SK-N-SH (cell line): ENCODE data around the gene NUCB1. TPM values are rescaled to one million over a fixed set of nuclear protein-coding genes. Genes with fewer than 3 reads are reported as not detected.

Source experiments
- CTCF ChIA-PET: fragments of 300-600, 350-600 bp; formaldehyde crosslinking; extraction: SDS; loops from one replicate; lab custom pipeline; 2021; lab: Yijun Ruan, JAX
- POLR2A ChIA-PET: fragments of 350-600 bp; sonication (Branson Sonifier 250); formaldehyde crosslinking; extraction: SDS; loops from one replicate; lab custom pipeline; 2020; ENCODE audit warnings: antibody characterized with exemption, inconsistent platforms; lab: Yijun Ruan, JAX
- DNase-seq: peaks from one replicate; pipeline ENCODE4 v3.0.0; 2012
- H2AFZ ChIP-seq: fragments of 200-600 bp; sonication (generic); 2 replicates; pipeline ENCODE4 v1.8.1; 2016; ENCODE audit warnings: antibody characterized with exemption, mild to moderate bottlenecking, low read depth
- H3F3A ChIP-seq: fragments of 200-600 bp; sonication (generic); replicated peaks from 2 replicates; pipeline ENCODE3; 2016; ENCODE audit warnings: antibody characterized with exemption, mild to moderate bottlenecking; ENCODE audit not compliant: insufficient read depth
- H3K27ac ChIP-seq, 2 experiments: fragments of 200-500 bp in 1 of 2; fragments of 200-600 bp in 1 of 2; sonication (Bioruptor generic) in 1 of 2; sonication (generic), shearing (Covaris generic) in 1 of 2; 2 replicates each; pipeline versions ENCODE4 v1.5.1 to v1.6.1; 2014 to 2016; ENCODE audit warnings: low read depth in 2 of 2, inconsistent platforms in 1 of 2, low read length in 1 of 2, mild to moderate bottlenecking in 1 of 2, mixed read lengths in 1 of 2
- H3K27me3 ChIP-seq: fragments of 200-600 bp; sonication (generic), shearing (Covaris generic); 2 replicates; pipeline ENCODE4 v1.6.1; 2016; ENCODE audit warnings: mixed run types; ENCODE audit not compliant: insufficient read depth
- H3K36me3 ChIP-seq, 2 experiments: fragments of 200-500 bp in 1 of 2; fragments of 200-600 bp in 1 of 2; sonication (Bioruptor generic) in 1 of 2; sonication (generic) in 1 of 2; replicated peaks in 1 of 2; 2 replicates each; pipeline versions ENCODE3 to v1.5.1; 2014 to 2016; ENCODE audit warnings: low read length in 1 of 2, mild to moderate bottlenecking in 1 of 2; ENCODE audit not compliant: insufficient read depth in 2 of 2, control insufficient read depth in 1 of 2
- H3K4me1 ChIP-seq, 2 experiments: fragments of 200-500 bp in 1 of 2; fragments of 200-600 bp in 1 of 2; sonication (Bioruptor generic) in 1 of 2; sonication (generic), shearing (Covaris generic) in 1 of 2; 2 replicates each; pipeline versions ENCODE4 v1.5.1 to v1.6.1; 2014 to 2016; ENCODE audit warnings: low read depth in 1 of 2, low read length in 1 of 2, mixed run types in 1 of 2; ENCODE audit not compliant: insufficient read depth in 2 of 2, control insufficient read depth in 1 of 2
- H3K4me2 ChIP-seq: fragments of 200-600 bp; sonication (generic), shearing (Covaris generic); 2 replicates; pipeline ENCODE4 v1.6.1; 2017; ENCODE audit warnings: mixed run types
- H3K4me3 ChIP-seq, 2 experiments: fragments of 200-500 bp in 1 of 2; fragments of 200-600 bp in 1 of 2; sonication (Bioruptor generic) in 1 of 2; sonication (generic), shearing (Covaris generic) in 1 of 2; 2 replicates each; pipeline versions ENCODE4 v1.5.1 to v1.8.1; 2014 to 2016; ENCODE audit warnings: low read depth in 2 of 2, inconsistent platforms in 1 of 2, low read length in 1 of 2, mild to moderate bottlenecking in 1 of 2, mixed read lengths in 1 of 2, moderate library complexity in 1 of 2
- H3K79me2 ChIP-seq: fragments of 200-600 bp; sonication (generic); 2 replicates; pipeline ENCODE4 v1.8.1; 2017; ENCODE audit warnings: mild to moderate bottlenecking; ENCODE audit not compliant: insufficient read depth
- H3K9ac ChIP-seq: fragments of 200-600 bp; sonication (generic); 2 replicates; pipeline ENCODE4 v1.6.1; 2017; ENCODE audit warnings: mixed run types
- H3K9me2 ChIP-seq: fragments of 200-600 bp; sonication (generic); 2 replicates; pipeline ENCODE4 v1.6.1; 2017; ENCODE audit warnings: mixed run types
- H3K9me3 ChIP-seq: fragments of 200-600 bp; sonication (generic); 2 replicates; pipeline ENCODE4 v1.6.1; 2017; ENCODE audit warnings: mixed run types, mild to moderate bottlenecking, moderate library complexity
- H4K20me1 ChIP-seq: fragments of 200-600 bp; sonication (generic); 2 replicates; pipeline ENCODE4 v1.6.1; 2017; ENCODE audit warnings: mild to moderate bottlenecking, mixed run types; ENCODE audit not compliant: insufficient read depth
- EP300 ChIP-seq, 2 experiments: IDR thresholded peaks; 2 replicates each; pipeline versions ENCODE4 v1.4.0 to v1.6.1; 2012; ENCODE audit warnings: borderline replicate concordance in 1 of 2, low read depth in 1 of 2, low read length in 1 of 2
- EZH2phosphoT487 ChIP-seq: fragments of 200-600 bp; sonication (generic); IDR thresholded peaks from 2 replicates; pipeline ENCODE4 v1.6.1; 2017; ENCODE audit warnings: low read depth, mixed run types, mild to moderate bottlenecking, antibody characterized with exemption, moderate library complexity, borderline replicate concordance
- FOXM1 ChIP-seq: IDR thresholded peaks from 2 replicates; pipeline ENCODE4 v1.4.0; 2012; ENCODE audit warnings: low read depth, mild to moderate bottlenecking
- GABPA ChIP-seq: IDR thresholded peaks from 2 replicates; pipeline ENCODE4 v1.4.0; 2012; ENCODE audit warnings: low read depth, mild to moderate bottlenecking
- GATA2 ChIP-seq: sonication (generic); formaldehyde crosslinking; IDR thresholded peaks from 2 replicates; pipeline ENCODE4 v1.5.0; 2020; ENCODE audit warnings: mild to moderate bottlenecking, missing genetic modification reagents
- MXI1 ChIP-seq: IDR thresholded peaks from 2 replicates; pipeline ENCODE4 v1.6.1; 2012; ENCODE audit warnings: mild to moderate bottlenecking, low read depth, low read length, improper control_type of control experiment
- NFIC ChIP-seq: IDR thresholded peaks from 2 replicates; pipeline ENCODE4 v1.4.0; 2012; ENCODE audit warnings: borderline replicate concordance
- RAD21 ChIP-seq: IDR thresholded peaks from 2 replicates; pipeline ENCODE4 v1.6.1; 2012; ENCODE audit warnings: mild to moderate bottlenecking, low read length
- RCOR1 ChIP-seq: fragments of 150-350 bp; IDR thresholded peaks from 2 replicates; pipeline ENCODE4 v1.6.1; 2017; ENCODE audit warnings: antibody characterized with exemption, low read length
- SIN3A ChIP-seq: IDR thresholded peaks from 2 replicates; pipeline ENCODE4 v1.6.1; 2012; ENCODE audit warnings: low read depth, mild to moderate bottlenecking, low read length, moderate library complexity, borderline replicate concordance
- SMC3 ChIP-seq: IDR thresholded peaks from 2 replicates; pipeline ENCODE4 v1.6.1; 2012; ENCODE audit warnings: low read depth, low read length, improper control_type of control experiment
- TAF1 ChIP-seq: IDR thresholded peaks from 2 replicates; pipeline ENCODE4 v1.6.1; 2012; ENCODE audit warnings: low read depth, mild to moderate bottlenecking, low read length, moderate library complexity, borderline replicate concordance
- TCF12 ChIP-seq: IDR thresholded peaks from 2 replicates; pipeline ENCODE4 v1.4.0; 2012
- YY1 ChIP-seq: IDR thresholded peaks from 2 replicates; pipeline ENCODE4 v1.4.0; 2012; ENCODE audit warnings: low read depth, mild to moderate bottlenecking
- WGBS: methylation state at CpG from one replicate; pipeline ENCODE4 v1.1.6; 2017; ENCODE audit warnings: low lambda C conversion rate; 5-methylcytosine and 5-hydroxymethylcytosine counted together
- polyA plus RNA-seq, 3 experiments: library from polyadenylated mRNA; depleted of rRNA; stranded (reverse); fragments of >200 nt; gene quantifications; 2 replicates each; pipeline ENCODE4 v1.2.3, GENCODE V29; 2012
- TF ChIP-seq, protein P1 (sequence below): IDR thresholded peaks from 2 replicates; pipeline ENCODE4 v1.4.0; 2012; ENCODE audit warnings: low read depth, borderline replicate concordance
- TF ChIP-seq, protein P2 (sequence below): fragments of 150-350 bp; IDR thresholded peaks from 2 replicates; pipeline ENCODE4 v1.6.1; 2016; ENCODE audit warnings: mild to moderate bottlenecking, low read depth, low read length
- TF ChIP-seq, protein P3 (sequence below): fragments of 150-350 bp; IDR thresholded peaks from 2 replicates; pipeline ENCODE4 v1.6.1; 2017; ENCODE audit warnings: antibody characterized with exemption, low read length, low read depth, borderline replicate concordance
- TF ChIP-seq, protein P4 (sequence below): IDR thresholded peaks from 2 replicates; pipeline ENCODE4 v1.4.0; 2012; ENCODE audit warnings: low read depth, borderline replicate concordance
- TF ChIP-seq, protein P5 (sequence below): IDR thresholded peaks from 2 replicates; pipeline ENCODE4 v1.6.1; 2012; ENCODE audit warnings: mild to moderate bottlenecking, low read depth, low read length, moderate library complexity
- TF ChIP-seq, protein P6 (sequence below): fragments of 200-600 bp; sonication (generic); IDR thresholded peaks from 2 replicates; pipeline ENCODE4 v1.6.1; 2017; ENCODE audit warnings: antibody characterized with exemption, mild to moderate bottlenecking, moderate library complexity

The NUCB1 gene
- polyA plus RNA-seq, 1 of the 3 experiments (the other 2 are of a cell fraction): 397 TPM

DNA sequence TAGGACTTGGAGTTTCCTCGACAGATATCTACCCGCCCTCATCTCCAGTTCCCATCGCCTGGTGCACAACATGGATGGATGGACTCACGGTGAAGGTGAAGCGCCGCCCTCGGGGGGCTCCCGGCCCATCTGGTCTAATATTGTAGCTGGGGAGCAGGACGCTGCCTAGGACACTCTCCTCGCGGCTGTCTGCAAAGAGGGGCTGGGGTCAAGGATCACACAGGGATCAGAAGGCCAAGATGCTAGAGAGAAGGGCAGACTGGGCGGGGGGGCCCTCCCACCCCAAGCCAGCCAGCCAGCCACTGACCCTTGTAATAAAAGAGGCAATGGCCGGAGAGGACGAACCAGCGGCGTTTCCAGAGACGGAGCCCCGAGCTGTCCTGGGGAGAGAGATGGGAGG, 38.8 kb upstream of the NUCB1 start:
- Histone ChIP-seq H3K79me2 (no peaks in the 10 kb centered on the region), H3K27ac (no peak overlapping the region), H4K20me1 (no peaks in the 10 kb centered on the region), H3K4me2 (no peak overlapping the region), H3K4me3 (no peak overlapping the region), H2AFZ (no peak overlapping the region), H3F3A (no peaks in the 10 kb centered on the region), H3K4me1 (no peaks in the 10 kb centered on the region), H3K9ac (no peak overlapping the region), H3K27me3 (no peaks in the 10 kb centered on the region), H3K9me3 (no peaks in the 10 kb centered on the region), H3K9me2 (no peaks in the 10 kb centered on the region), H3K36me3 (no peaks in the 10 kb centered on the region)
- TF ChIP-seq RCOR1: no peak
- TF ChIP-seq, protein P1, sequence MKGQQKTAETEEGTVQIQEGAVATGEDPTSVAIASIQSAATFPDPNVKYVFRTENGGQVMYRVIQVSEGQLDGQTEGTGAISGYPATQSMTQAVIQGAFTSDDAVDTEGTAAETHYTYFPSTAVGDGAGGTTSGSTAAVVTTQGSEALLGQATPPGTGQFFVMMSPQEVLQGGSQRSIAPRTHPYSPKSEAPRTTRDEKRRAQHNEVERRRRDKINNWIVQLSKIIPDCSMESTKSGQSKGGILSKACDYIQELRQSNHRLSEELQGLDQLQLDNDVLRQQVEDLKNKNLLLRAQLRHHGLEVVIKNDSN: no peak
- TF ChIP-seq, protein P2, sequence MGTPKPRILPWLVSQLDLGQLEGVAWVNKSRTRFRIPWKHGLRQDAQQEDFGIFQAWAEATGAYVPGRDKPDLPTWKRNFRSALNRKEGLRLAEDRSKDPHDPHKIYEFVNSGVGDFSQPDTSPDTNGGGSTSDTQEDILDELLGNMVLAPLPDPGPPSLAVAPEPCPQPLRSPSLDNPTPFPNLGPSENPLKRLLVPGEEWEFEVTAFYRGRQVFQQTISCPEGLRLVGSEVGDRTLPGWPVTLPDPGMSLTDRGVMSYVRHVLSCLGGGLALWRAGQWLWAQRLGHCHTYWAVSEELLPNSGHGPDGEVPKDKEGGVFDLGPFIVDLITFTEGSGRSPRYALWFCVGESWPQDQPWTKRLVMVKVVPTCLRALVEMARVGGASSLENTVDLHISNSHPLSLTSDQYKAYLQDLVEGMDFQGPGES: no peak
- no peak for TF ChIP-seq EP300 (IDR thresholded peaks at IDR 0.05; ENCODE audit: borderline replicate concordance in 1 of 2, low read depth in 1 of 2, low read length in 1 of 2)
- TF ChIP-seq MXI1: no peak
- TF ChIP-seq, protein P3, sequence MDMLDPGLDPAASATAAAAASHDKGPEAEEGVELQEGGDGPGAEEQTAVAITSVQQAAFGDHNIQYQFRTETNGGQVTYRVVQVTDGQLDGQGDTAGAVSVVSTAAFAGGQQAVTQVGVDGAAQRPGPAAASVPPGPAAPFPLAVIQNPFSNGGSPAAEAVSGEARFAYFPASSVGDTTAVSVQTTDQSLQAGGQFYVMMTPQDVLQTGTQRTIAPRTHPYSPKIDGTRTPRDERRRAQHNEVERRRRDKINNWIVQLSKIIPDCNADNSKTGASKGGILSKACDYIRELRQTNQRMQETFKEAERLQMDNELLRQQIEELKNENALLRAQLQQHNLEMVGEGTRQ: no peak
- TF ChIP-seq, protein P4, sequence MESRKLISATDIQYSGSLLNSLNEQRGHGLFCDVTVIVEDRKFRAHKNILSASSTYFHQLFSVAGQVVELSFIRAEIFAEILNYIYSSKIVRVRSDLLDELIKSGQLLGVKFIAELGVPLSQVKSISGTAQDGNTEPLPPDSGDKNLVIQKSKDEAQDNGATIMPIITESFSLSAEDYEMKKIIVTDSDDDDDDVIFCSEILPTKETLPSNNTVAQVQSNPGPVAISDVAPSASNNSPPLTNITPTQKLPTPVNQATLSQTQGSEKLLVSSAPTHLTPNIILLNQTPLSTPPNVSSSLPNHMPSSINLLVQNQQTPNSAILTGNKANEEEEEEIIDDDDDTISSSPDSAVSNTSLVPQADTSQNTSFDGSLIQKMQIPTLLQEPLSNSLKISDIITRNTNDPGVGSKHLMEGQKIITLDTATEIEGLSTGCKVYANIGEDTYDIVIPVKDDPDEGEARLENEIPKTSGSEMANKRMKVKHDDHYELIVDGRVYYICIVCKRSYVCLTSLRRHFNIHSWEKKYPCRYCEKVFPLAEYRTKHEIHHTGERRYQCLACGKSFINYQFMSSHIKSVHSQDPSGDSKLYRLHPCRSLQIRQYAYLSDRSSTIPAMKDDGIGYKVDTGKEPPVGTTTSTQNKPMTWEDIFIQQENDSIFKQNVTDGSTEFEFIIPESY: no peak
- TF ChIP-seq RAD21: no peak
- no peak for TF ChIP-seq TAF1
- TF ChIP-seq NFIC: no peak
- no peak for TF ChIP-seq YY1
- no peak for TF ChIP-seq FOXM1
- TF ChIP-seq GATA2 (CRISPR knock-in tag): no peak
- TF ChIP-seq, protein P5, sequence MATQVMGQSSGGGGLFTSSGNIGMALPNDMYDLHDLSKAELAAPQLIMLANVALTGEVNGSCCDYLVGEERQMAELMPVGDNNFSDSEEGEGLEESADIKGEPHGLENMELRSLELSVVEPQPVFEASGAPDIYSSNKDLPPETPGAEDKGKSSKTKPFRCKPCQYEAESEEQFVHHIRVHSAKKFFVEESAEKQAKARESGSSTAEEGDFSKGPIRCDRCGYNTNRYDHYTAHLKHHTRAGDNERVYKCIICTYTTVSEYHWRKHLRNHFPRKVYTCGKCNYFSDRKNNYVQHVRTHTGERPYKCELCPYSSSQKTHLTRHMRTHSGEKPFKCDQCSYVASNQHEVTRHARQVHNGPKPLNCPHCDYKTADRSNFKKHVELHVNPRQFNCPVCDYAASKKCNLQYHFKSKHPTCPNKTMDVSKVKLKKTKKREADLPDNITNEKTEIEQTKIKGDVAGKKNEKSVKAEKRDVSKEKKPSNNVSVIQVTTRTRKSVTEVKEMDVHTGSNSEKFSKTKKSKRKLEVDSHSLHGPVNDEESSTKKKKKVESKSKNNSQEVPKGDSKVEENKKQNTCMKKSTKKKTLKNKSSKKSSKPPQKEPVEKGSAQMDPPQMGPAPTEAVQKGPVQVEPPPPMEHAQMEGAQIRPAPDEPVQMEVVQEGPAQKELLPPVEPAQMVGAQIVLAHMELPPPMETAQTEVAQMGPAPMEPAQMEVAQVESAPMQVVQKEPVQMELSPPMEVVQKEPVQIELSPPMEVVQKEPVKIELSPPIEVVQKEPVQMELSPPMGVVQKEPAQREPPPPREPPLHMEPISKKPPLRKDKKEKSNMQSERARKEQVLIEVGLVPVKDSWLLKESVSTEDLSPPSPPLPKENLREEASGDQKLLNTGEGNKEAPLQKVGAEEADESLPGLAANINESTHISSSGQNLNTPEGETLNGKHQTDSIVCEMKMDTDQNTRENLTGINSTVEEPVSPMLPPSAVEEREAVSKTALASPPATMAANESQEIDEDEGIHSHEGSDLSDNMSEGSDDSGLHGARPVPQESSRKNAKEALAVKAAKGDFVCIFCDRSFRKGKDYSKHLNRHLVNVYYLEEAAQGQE: no peak
- TF ChIP-seq GABPA: no peak
- no peak for TF ChIP-seq EZH2phosphoT487
- TF ChIP-seq TCF12: no peak
- no peak for TF ChIP-seq SIN3A
- TF ChIP-seq, protein P6, sequence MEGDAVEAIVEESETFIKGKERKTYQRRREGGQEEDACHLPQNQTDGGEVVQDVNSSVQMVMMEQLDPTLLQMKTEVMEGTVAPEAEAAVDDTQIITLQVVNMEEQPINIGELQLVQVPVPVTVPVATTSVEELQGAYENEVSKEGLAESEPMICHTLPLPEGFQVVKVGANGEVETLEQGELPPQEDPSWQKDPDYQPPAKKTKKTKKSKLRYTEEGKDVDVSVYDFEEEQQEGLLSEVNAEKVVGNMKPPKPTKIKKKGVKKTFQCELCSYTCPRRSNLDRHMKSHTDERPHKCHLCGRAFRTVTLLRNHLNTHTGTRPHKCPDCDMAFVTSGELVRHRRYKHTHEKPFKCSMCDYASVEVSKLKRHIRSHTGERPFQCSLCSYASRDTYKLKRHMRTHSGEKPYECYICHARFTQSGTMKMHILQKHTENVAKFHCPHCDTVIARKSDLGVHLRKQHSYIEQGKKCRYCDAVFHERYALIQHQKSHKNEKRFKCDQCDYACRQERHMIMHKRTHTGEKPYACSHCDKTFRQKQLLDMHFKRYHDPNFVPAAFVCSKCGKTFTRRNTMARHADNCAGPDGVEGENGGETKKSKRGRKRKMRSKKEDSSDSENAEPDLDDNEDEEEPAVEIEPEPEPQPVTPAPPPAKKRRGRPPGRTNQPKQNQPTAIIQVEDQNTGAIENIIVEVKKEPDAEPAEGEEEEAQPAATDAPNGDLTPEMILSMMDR: no peak
- TF ChIP-seq SMC3: no peak
- 90% methylated on average over 18 of the region's 18 CpGs for whole genome bisulfite sequencing
- POLR2A ChIA-PET: no interaction called here
- DNase-seq: no peak
- CTCF ChIA-PET: interaction anchor here (1.3 to 1.8 kb wide), 2 partner anchors 19 to 109 kb away, joined by 3 to 7 read pairs; no protein-coding TSS in a partner anchor
